GM19023 (cell line): ENCODE results near the gene CDC42SE1.
"Not testable (repeated sequence)": the region's sequence is repeated elsewhere in the genome, so short reads cannot be mapped to it uniquely, and the experiment has no call there.

Source experiments
- ATAC-seq: cut with Tn5 transposase; IDR thresholded peaks from one replicate; pipeline ENCODE4 v1.9.1; 2021; ENCODE audit warnings: mild to moderate bottlenecking, moderate library complexity; ENCODE audit not compliant: unreplicated experiment

Gene CDC42SE1

GRCh38 chr1:151059109-151060006 lies at the start of gene CDC42SE1:
Gene CDC42SE1 (minus strand): TSS chr1:151059622. CDS start chr1:151055730, 3,892 bp downstream.
- peak; percentile 86 for ATAC-seq

DNA sequence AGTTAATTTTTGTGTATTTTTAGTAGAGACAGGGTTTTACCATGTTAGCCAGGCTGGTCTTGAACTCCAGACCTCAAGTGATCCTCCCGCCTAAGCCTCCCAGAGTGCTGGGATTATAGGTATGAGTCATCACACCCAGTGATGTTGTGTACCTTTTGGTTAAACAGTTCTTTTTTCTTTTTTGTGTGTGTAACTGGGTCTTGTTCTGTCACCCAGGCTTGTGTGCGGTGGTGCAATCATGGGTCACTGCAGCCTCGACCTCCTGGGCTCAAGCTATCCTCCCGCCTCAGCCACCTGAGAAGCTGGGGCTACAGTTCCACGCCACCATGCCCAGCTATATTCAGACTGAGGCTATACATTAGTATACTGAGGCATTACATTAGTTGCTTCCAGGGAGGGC lies 48.9 kb upstream of the CDC42SE1 start:
- no peak for ATAC-seq

GRCh38 chr1:151106894-151107293 lies 47.5 kb upstream of the CDC42SE1 start:
- no peak for ATAC-seq

DNA sequence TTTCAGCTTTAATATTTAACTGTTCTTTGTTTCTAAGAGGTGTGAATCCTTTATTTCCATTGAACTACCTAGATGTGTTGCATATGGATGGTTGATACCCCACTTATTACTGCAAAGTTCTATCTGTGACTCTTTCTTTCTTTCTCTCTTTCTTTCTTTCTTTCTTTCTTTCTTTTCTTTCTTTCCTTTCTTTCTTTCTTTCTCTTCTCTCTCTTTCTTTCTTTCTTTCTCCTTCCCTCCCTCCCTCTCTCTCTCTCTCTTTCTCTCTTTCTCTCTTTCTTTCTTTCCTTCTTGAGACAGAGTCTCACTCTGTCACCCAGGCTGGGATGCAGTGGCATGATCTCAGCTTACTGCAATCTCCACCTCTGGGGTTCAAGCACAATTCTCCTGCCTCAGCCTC lies 45.2 kb upstream of the CDC42SE1 start:
- ATAC-seq: no peak

GRCh38 chr1:151098126-151098525 lies 38.7 kb upstream of the CDC42SE1 start:
- ATAC-seq: no peak

- not testable (repeated sequence) for ATAC-seq
Measured at GRCh38 chr1:151097426-151097825, 38.0 kb upstream of the CDC42SE1 start.

- ATAC-seq: no peak
Measured at GRCh38 chr1:151085953-151086559, 26.6 kb upstream of the CDC42SE1 start.

- no peak for ATAC-seq
Measured at GRCh38 chr1:151072224-151072623, 12.8 kb upstream of the CDC42SE1 start.

- ATAC-seq: peak; percentile 77
Measured at GRCh38 chr1:151070474-151071276, 11.3 kb upstream of the CDC42SE1 start, which contains the start of gene GABPB2. Gene GABPB2 (plus strand): TSS chr1:151070761. CDS start chr1:151088190, 17,429 bp downstream.

- no peak for ATAC-seq
Measured at GRCh38 chr1:151069103-151069486, 9.7 kb upstream of the CDC42SE1 start.

DNA sequence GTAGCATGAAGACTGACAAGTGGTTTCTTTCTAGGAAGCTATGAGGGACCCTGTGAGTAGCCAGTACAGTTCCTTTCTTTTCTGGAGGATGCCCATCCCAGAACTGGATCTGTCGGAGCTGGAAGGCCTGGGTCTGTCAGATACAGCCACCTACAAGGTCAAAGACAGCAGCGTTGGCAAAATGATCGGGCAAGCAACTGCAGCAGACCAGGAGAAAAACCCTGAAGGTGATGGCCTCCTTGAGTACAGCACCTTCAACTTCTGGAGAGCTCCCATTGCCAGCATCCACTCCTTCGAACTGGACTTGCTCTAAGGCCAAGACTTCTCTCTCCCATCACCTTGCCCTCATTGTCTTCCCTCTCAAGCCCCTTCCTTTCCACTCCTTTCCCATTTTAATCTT lies 7.8 kb upstream of the CDC42SE1 start:
- no peak for ATAC-seq

- no peak for ATAC-seq
Measured at GRCh38 chr1:151065089-151065645, 5.7 kb upstream of the CDC42SE1 start.

- ATAC-seq: no peak
Measured at GRCh38 chr1:151062741-151063371, 3.4 kb upstream of the CDC42SE1 start.

DNA sequence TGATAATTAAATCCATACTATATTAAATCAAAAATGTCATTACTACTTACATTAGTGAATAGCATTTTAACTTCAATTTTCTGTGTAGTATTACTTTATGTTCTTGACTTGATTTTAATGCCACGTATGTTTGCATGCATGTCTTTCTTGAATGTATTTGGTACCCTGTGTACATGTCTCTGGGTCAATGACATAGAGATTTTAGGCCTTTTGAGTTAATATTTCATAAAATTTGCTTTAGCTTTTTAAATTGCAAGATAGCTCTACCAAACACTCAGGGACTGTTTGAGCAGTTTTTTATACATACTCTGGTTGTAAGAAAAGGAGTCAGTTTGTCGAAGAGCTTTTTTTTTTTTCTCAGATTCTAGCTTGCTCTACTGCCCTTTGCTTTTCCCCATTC lies 2.3 kb upstream of the CDC42SE1 start:
- ATAC-seq: no peak

- no peak for ATAC-seq
Measured at GRCh38 chr1:151060657-151061421, 1.4 kb upstream of the CDC42SE1 start.

- ATAC-seq: no peak
Measured at GRCh38 chr1:151060007-151060656, 710 bp upstream of the CDC42SE1 start, which contains the start of gene MLLT11. Gene MLLT11 (plus strand): TSS chr1:151060397. CDS start chr1:151067225, 6,828 bp downstream.

DNA sequence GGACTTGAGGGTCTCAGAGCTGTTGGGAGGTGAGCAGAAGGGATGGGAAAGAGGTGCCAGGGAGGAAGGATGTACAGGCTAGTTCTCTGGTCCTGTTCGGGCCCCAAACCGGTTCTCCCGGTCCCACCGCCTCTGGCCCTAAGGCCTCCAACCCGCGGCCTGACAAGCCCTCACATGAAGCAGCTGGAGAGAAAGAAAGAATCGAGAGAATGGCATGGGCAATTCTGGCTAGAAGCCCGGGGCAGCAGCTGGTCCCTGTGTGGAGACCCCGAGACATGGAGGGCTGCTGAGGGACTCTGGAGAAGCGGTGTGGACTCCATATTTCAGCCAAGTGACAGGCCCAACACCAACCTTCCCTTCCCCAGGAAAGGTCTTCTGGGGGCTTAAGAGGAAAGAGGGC lies 730 bp downstream of the CDC42SE1 start:
- no peak for ATAC-seq

GRCh38 chr1:151056149-151056548 lies 3.3 kb downstream of the CDC42SE1 start:
- ATAC-seq: no peak

- no peak for ATAC-seq
Measured at GRCh38 chr1:151055581-151055980, 3.8 kb downstream of the CDC42SE1 start.
